CD4-positive, alpha-beta T cell treated with Interleukin-15 for 1 hour (primary cell): ENCODE measurements around the gene ZBTB40.

Experiments
- DNase-seq: peaks from one replicate; pipeline ENCODE4 v3.0.0-alpha.2; 2020

ZBTB40 gene

GRCh38 chr1:22507587-22507986 lies 55.9 kb downstream of the ZBTB40 start:
- DNase-seq = no peak

GRCh38 chr1:22508329-22508728 lies 56.7 kb downstream of the ZBTB40 start:
- no peak for DNase-seq

- DNase-seq = no peak
These were observed 57.3 kb downstream of the ZBTB40 start for GRCh38 chr1:22508991-22509390.

DNA sequence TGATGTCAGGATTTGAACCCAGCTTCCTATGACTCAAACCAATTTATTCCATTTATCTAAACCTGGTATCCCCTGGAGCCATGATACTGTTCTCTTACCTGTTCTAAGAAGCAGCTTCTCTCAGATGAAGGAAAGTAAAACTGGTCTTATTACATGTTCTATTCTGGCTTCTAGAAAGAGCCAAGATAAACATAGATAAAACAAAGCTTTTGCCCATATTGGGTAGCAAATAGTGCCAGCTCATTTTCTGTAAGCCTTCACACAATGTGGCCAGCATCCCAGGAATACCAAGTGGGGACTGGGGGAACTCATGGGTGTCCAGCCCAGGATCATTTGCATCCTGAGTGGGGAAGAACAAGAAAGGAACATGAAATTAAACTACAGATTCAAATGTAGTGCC lies 58.2 kb downstream of the ZBTB40 start:
- DNase-seq = no peak

- no peak for DNase-seq
These were observed 61.2 kb downstream of the ZBTB40 start for GRCh38 chr1:22512873-22513272.

DNA sequence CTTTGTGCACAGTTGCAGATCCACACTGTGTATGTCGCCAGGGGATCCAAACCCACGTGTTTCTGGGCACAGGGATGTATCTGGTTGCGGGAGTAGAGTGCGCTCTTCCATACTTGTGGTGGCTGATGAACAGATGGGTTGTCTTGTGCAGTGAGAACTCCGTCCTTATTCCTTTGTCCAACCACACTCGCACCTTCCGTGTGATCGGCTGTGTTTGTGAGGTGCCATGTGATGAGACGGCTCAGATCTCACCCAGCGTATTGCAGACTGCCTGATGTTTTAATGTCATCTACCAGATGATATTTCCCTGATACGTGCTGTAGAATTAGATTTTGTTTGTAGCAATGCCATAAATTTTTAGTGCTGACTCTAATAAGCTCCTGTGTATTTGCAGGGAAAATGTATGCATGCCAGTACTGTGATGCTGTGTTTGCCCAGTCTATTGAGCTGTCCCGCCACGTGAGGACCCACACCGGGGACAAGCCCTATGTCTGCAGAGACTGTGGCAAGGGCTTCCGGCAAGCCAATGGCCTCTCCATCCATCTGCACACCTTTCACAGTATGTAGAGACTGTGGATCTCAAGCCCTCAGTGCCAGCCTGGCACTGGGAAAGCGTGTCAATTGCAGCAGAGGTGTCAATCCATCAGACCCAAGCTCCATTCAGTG lies 65.4 kb downstream of the ZBTB40 start:
- DNase-seq = no peak

- DNase-seq = no peak
These were observed 66.3 kb downstream of the ZBTB40 start for GRCh38 chr1:22517956-22518355.

GRCh38 chr1:22518379-22518778 lies 66.7 kb downstream of the ZBTB40 start:
- DNase-seq = no peak

DNA sequence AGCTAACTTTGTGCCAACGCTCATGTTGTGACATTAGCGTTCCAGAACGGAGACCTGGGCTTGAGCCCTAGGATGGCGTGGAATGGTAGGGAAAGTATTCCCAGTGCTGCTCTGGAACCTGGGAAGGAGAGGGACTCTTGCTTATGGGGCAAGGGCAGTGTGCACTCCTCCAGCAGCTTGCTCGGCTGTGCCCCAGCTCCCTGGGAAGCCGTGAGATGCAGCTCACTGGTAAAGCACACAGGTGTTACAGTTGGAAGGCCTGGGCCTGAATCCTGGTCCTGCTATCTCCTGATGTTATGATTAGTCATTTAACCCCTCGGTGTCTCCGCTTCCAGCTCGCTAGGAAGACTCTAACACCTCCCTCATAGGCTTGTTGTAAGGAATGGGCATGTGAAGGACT lies 69.2 kb downstream of the ZBTB40 start:
- DNase-seq = no peak

GRCh38 chr1:22521692-22522091 lies 70.0 kb downstream of the ZBTB40 start:
- no peak for DNase-seq

- no peak for DNase-seq
These were observed 70.6 kb downstream of the ZBTB40 start for GRCh38 chr1:22522221-22522743.

DNA sequence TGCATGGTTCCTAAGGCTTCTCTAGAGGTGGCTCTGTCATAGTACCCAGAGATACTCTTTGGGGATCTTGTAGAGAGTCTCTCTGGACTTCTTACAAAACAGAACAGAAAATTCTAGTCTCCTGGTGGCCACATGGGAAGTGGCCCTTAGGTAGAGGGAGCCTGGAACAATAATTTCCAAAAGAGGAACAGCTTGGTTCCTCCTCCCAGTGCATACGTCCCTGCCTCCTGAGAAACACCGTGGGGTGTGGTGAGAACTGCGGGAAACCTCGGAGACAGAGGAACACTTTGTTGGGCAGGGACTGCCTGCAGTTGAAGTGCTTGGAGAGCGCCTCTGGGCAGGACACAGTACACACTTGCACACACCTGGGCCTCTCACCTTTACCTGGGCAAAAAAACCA lies 72.8 kb downstream of the ZBTB40 start:
- DNase-seq = no peak

GRCh38 chr1:22525211-22525610 lies 73.6 kb downstream of the ZBTB40 start:
- DNase-seq = no peak

GRCh38 chr1:22525646-22526045 lies 74.0 kb downstream of the ZBTB40 start:
- DNase-seq = no peak

GRCh38 chr1:22526098-22526497 lies 74.4 kb downstream of the ZBTB40 start:
- DNase-seq = no peak

GRCh38 chr1:22526677-22527076 lies 75.0 kb downstream of the ZBTB40 start:
- no peak for DNase-seq

GRCh38 chr1:22527122-22527521 lies 75.5 kb downstream of the ZBTB40 start:
- DNase-seq = no peak

DNA sequence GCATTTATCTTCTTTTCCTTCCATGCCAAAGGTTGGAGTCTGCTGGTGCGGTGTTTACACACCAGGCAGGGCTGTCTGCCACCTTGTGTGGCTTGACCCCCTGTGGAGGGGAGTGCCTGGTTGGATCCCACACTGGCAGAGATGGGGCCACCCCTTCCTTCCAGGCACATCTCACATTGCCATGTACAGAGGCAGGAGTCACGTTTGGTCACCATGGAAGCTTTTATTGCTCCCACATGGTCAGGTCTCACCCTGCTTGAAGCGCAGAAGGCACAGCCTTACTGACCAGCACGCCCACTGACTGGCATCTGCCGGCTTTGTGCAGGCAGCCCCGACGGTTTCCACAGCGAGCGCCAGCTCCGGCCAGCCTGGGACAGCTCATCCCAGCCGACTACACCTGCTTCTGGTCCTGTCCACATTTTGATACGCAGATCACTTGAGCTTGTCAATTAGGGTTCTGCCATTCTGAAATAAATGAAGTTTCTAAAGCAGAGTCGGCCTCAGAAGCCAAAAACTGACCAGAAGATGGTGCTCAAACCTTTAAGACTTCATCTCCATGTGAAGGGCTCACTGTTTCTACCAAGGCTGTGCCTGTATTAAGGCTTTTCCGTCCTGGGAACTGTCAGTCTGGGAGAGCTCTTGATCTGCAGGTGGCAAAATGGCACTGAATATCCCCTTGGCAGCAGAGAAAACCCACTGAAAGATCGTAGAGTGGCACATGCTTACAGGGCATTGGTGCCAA lies 76.1 kb downstream of the ZBTB40 start:
- no peak for DNase-seq

DNA sequence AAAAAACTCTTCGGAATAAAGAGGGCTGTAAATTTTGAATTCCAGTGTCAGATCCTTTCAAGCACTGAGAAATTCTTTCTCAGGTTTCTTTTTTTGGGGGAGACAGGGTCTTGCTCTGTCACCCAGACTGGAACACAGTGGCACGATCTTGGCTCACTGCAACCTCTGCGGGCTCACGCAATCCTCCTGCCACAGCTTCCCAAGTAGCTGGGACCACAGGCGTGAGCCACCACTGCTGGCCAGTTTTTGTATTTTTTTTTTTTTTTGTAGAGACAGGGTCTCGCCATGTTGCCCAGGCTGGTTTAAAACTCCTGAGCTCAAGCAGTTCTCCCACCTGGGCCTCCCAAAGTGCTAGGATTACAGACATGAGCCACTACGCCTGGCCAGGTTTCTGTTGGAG lies 76.8 kb downstream of the ZBTB40 start:
- DNase-seq = no peak

GRCh38 chr1:22529901-22530621 lies 78.4 kb downstream of the ZBTB40 start:
- no peak for DNase-seq

- no peak for DNase-seq
These were observed 79.1 kb downstream of the ZBTB40 start for GRCh38 chr1:22530715-22531114.

GRCh38 chr1:22531251-22531650 lies 79.6 kb downstream of the ZBTB40 start:
- no peak for DNase-seq

DNA sequence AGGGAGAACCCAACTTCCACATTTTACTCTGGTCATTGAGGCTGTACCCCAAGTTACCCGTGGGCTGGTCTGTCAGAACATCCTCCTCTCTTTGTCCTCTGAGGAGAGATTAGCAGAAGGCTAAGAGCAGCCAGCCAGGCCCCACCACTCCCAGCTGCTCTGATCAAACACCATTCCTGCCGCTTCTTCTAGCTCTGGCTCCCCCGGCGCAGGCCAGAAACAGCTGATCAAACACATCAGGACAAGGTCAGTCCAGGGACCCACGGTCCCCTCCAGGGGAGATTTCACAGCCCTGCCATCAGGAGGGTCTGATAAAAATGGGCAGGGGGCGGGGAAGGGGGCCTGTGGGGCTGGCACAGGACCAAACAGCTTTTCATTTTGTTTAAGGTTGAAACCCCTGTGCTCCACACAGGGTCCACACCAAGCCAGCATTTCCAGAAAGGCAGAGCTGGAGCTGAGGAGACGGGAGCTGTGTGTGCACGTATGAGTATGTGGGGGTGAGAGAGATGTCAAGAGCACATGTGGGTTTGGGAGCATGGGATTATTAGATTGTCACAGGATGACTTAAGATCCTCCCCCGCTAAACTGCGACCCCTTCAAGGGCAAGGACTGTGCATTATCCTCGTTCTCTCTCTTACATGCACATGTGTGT lies 81.7 kb downstream of the ZBTB40 start:
- DNase-seq = no peak
